ENCODE data around the gene NCK2.

Gene NCK2

GRCh38 chr2:105771836-105772235 lies 27.1 kb downstream of the NCK2 start:
- ChIA-PET CTCF (interaction anchor here (0.7 to 3.1 kb wide), 10 partner anchors 10 to 92 kb away, joined by 3 to 13 read pairs (median 4); no protein-coding TSS in a partner anchor), POLR2A (no interaction called here)
- TF ChIP-seq CTCF (IDR thresholded peaks at IDR 0.05; ENCODE audit: control extremely low read depth, extremely low read depth, low read depth, missing control alignments), result no peak
- no peak for DNase-seq (ENCODE audit: extremely low spot score)

- CTCF ChIA-PET, result interaction anchor here (1.2 to 3.1 kb wide), 7 partner anchors 10 to 87 kb away, joined by 3 to 13 read pairs (median 4); no protein-coding TSS in a partner anchor
- no peak for DNase-seq (ENCODE audit: extremely low spot score)
- no peak for TF ChIP-seq CTCF (IDR thresholded peaks at IDR 0.05; ENCODE audit: control extremely low read depth, extremely low read depth, low read depth, missing control alignments)
- POLR2A ChIA-PET, result no interaction called here
Measured at GRCh38 chr2:105772362-105772761, 27.6 kb downstream of the NCK2 start.

GRCh38 chr2:105773568-105773967 lies 28.9 kb downstream of the NCK2 start:
- CTCF ChIA-PET, result interaction anchor here (1.0 to 3.1 kb wide), 3 partner anchors 10 to 14 kb away, joined by 3 to 13 read pairs (median 3); no protein-coding TSS in a partner anchor
- DNase-seq (ENCODE audit: extremely low spot score), result no peak
- POLR2A ChIA-PET, result no interaction called here
- no peak for TF ChIP-seq CTCF (IDR thresholded peaks at IDR 0.05; ENCODE audit: control extremely low read depth, extremely low read depth, low read depth, missing control alignments)

GRCh38 chr2:105774781-105775337 lies 30.1 kb downstream of the NCK2 start:
- ChIA-PET CTCF (interaction anchor here (1.1 kb wide), 2 partner anchors 11 to 12 kb away, joined by 3 to 5 read pairs; no protein-coding TSS in a partner anchor), POLR2A (no interaction called here)

GRCh38 chr2:105775809-105776559 lies 31.3 kb downstream of the NCK2 start:
- DNase-seq (ENCODE audit: extremely low spot score), result no peak
- CTCF ChIA-PET, result interaction anchor here (1.2 to 4.2 kb wide), 2 partner anchors 12 to 14 kb away, joined by 3 to 24 read pairs; no protein-coding TSS in a partner anchor
- TF ChIP-seq CTCF (IDR thresholded peaks at IDR 0.05; ENCODE audit: control extremely low read depth, extremely low read depth, low read depth, missing control alignments), result no peak
- POLR2A ChIA-PET, result no interaction called here

More at GRCh38 chr2:105774781-105775337, 30.1 kb downstream of the NCK2 start:
- TF ChIP-seq CTCF (IDR thresholded peaks at IDR 0.05; ENCODE audit: control extremely low read depth, extremely low read depth, low read depth, missing control alignments), result no peak
- no peak for DNase-seq (ENCODE audit: extremely low spot score)

GRCh38 chr2:105776560-105776928 lies 31.8 kb downstream of the NCK2 start:
- ChIA-PET CTCF (interaction anchor here (1.2 to 4.2 kb wide), 2 partner anchors 11 to 14 kb away, joined by 3 to 24 read pairs; no protein-coding TSS in a partner anchor), POLR2A (no interaction called here)
- no peak for DNase-seq (ENCODE audit: extremely low spot score)
- no peak for TF ChIP-seq CTCF (IDR thresholded peaks at IDR 0.05; ENCODE audit: control extremely low read depth, extremely low read depth, low read depth, missing control alignments)

All from GM10248 (cell line).